Testis (tissue), 2 donors: Measurements from ENCODE around the gene ITGB5.

Experiments used
- POLR2A ChIP-seq: fragments of 450-650 bp; IDR thresholded peaks from one replicate; pipeline ENCODE4 v1.6.1; 2017; ENCODE audit warnings: antibody characterized with exemption, mild to moderate bottlenecking, moderate library complexity
- TF ChIP-seq, protein P1 (sequence below), 3 experiments: fragments of 450-650 bp in 2 of 3; fragments of 200-600 bp in 1 of 3; sonication (generic) in 1 of 3; IDR thresholded peaks; one replicate each; pipeline ENCODE4 v1.5.1; 2016 to 2019; ENCODE audit warnings: antibody characterized with exemption in 3 of 3, mild to moderate bottlenecking in 2 of 3, moderate library complexity in 1 of 3

DNA sequence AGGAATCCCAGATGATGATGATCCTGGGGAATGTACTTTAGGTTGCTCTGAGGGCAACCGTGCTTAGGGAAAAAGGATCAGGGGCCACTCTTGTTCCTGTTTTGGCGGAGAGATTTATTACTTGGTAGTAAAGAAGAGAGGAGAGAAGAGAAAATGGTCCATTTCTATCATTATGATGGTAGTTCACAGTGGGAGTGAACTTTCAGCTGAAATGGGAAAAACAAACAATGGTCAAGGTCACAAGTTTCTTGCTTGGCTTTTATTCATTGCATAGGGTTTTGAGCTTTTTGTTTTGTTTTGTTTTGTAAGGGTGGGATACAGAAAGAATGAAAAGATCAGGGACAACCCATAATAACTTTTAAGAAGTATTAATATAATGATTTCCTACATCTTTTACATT is 164.6 kb downstream of the ITGB5 start:
- TF ChIP-seq, protein P1, sequence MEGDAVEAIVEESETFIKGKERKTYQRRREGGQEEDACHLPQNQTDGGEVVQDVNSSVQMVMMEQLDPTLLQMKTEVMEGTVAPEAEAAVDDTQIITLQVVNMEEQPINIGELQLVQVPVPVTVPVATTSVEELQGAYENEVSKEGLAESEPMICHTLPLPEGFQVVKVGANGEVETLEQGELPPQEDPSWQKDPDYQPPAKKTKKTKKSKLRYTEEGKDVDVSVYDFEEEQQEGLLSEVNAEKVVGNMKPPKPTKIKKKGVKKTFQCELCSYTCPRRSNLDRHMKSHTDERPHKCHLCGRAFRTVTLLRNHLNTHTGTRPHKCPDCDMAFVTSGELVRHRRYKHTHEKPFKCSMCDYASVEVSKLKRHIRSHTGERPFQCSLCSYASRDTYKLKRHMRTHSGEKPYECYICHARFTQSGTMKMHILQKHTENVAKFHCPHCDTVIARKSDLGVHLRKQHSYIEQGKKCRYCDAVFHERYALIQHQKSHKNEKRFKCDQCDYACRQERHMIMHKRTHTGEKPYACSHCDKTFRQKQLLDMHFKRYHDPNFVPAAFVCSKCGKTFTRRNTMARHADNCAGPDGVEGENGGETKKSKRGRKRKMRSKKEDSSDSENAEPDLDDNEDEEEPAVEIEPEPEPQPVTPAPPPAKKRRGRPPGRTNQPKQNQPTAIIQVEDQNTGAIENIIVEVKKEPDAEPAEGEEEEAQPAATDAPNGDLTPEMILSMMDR (IDR thresholded peaks at IDR 0.05) = no peak
- TF ChIP-seq POLR2A = no peak
